Neural cell (in vitro differentiated cells): ENCODE results near the gene SF3B6. TPM values are rescaled to one million over a fixed set of nuclear protein-coding genes. Genes with fewer than 3 reads are reported as not detected.

ENCODE experiments used
- H2AFZ ChIP-seq: fragments of 200-600, 300-800 bp; sonication (generic), shearing (Covaris generic); 2 replicates; pipeline ENCODE4 v1.6.0; 2014; ENCODE audit warnings: low read depth, mild to moderate bottlenecking, antibody characterized with exemption, low read length, moderate library complexity
- H3F3A ChIP-seq: fragments of 200-600 bp; shearing (Covaris generic); 2 replicates; pipeline ENCODE4 v1.6.1; 2016; ENCODE audit warnings: mild to moderate bottlenecking, moderate library complexity, mixed read lengths, antibody characterized with exemption, low read length; ENCODE audit not compliant: insufficient read depth, poor library complexity, severe bottlenecking
- H3K27ac ChIP-seq: fragments of 200-600, 300-800 bp; sonication (generic), shearing (Covaris generic); 2 replicates; pipeline ENCODE4 v1.5.1; 2014; ENCODE audit warnings: mild to moderate bottlenecking, low read length, moderate library complexity
- H3K27me3 ChIP-seq: fragments of 300-800, 200-600 bp; sonication (generic), shearing (Covaris generic); 2 replicates; pipeline ENCODE4 v1.6.0; 2014; ENCODE audit warnings: mild to moderate bottlenecking, low read depth, low read length, moderate library complexity; ENCODE audit not compliant: insufficient read depth
- H3K36me3 ChIP-seq: fragments of 300-800, 200-600 bp; sonication (generic), shearing (Covaris generic); 2 replicates; pipeline ENCODE4 v1.5.1; 2014; ENCODE audit warnings: mild to moderate bottlenecking, antibody characterized with exemption, low read length, moderate library complexity; ENCODE audit not compliant: insufficient read depth
- H3K4me2 ChIP-seq: fragments of 300-800, 200-600 bp; sonication (generic), shearing (Covaris generic); 2 replicates; pipeline ENCODE4 v1.6.0; 2014; ENCODE audit warnings: mild to moderate bottlenecking, low read length
- H3K4me3 ChIP-seq: fragments of 300-800, 200-600 bp; sonication (generic), shearing (Covaris generic); 2 replicates; pipeline ENCODE4 v1.5.1; 2014; ENCODE audit warnings: mild to moderate bottlenecking, low read length, moderate library complexity
- H3K79me2 ChIP-seq: fragments of 200-600 bp; shearing (Covaris generic); replicated peaks from 2 replicates; pipeline ENCODE4 v1.6.0; 2014; ENCODE audit warnings: mild to moderate bottlenecking, low read length, moderate library complexity; ENCODE audit not compliant: insufficient read depth
- H3K9ac ChIP-seq: fragments of 300-800, 200-600 bp; sonication (generic), shearing (Covaris generic); 2 replicates; pipeline ENCODE4 v1.6.1; 2016; ENCODE audit warnings: mild to moderate bottlenecking, low read length, mixed read lengths
- H3K9me2 ChIP-seq: fragments of 200-600 bp; shearing (Covaris generic); 2 replicates; pipeline ENCODE4 v1.6.1; 2016; ENCODE audit warnings: mild to moderate bottlenecking, low read length, mixed read lengths; ENCODE audit not compliant: insufficient read depth
- H3K9me3 ChIP-seq: fragments of 200-600, 300-800 bp; sonication (generic), shearing (Covaris generic); 2 replicates; pipeline ENCODE4 v1.6.1; 2016; ENCODE audit warnings: mild to moderate bottlenecking, mixed run types, low read length, moderate library complexity, mixed read lengths
- H4K20me1 ChIP-seq: fragments of 200-600 bp; shearing (Covaris generic); 2 replicates; pipeline ENCODE4 v1.6.1; 2016; ENCODE audit warnings: mild to moderate bottlenecking, mixed run types; ENCODE audit not compliant: insufficient read depth
- CTCF ChIP-seq: fragments of 450-650 bp; IDR thresholded peaks from 2 replicates; pipeline ENCODE4 v1.5.1; 2014; ENCODE audit warnings: antibody characterized with exemption, mild to moderate bottlenecking, moderate library complexity; ENCODE audit not compliant: poor library complexity, severe bottlenecking
- EP300 ChIP-seq: fragments of 450-650 bp; conservative IDR thresholded peaks from 2 replicates; pipeline ENCODE4 v1.6.1; 2014; ENCODE audit warnings: antibody characterized with exemption, mild to moderate bottlenecking, moderate library complexity; ENCODE audit not compliant: poor library complexity, severe bottlenecking
- EZH2 ChIP-seq: fragments of 200-600, 300-800 bp; shearing (Covaris generic), sonication (generic); IDR thresholded peaks from 2 replicates; pipeline ENCODE4 v1.6.1; 2014; ENCODE audit warnings: antibody characterized with exemption, low read length, borderline replicate concordance, mild to moderate bottlenecking; ENCODE audit not compliant: insufficient read depth, poor library complexity, severe bottlenecking
- MXI1 ChIP-seq: fragments of 450-650 bp; conservative IDR thresholded peaks from 2 replicates; pipeline ENCODE4 v1.6.1; 2014; ENCODE audit warnings: antibody characterized with exemption, mild to moderate bottlenecking; ENCODE audit not compliant: poor library complexity, severe bottlenecking
- POLR2AphosphoS5 ChIP-seq: IDR thresholded peaks from 2 replicates; pipeline ENCODE4 v1.6.1; 2012
- SMC3 ChIP-seq: fragments of 450-650 bp; conservative IDR thresholded peaks from 2 replicates; pipeline ENCODE4 v1.6.1; 2014; ENCODE audit warnings: antibody characterized with exemption, mild to moderate bottlenecking, moderate library complexity; ENCODE audit not compliant: poor library complexity
- TAF1 ChIP-seq: IDR thresholded peaks from 2 replicates; pipeline ENCODE4 v1.6.1; 2012; ENCODE audit warnings: low read depth
- polyA plus RNA-seq: library from polyadenylated mRNA; depleted of rRNA; stranded (reverse); fragments of >200 nt; gene quantifications from 2 replicates; pipeline ENCODE4 v1.2.3, GENCODE V29; 2014
- TF ChIP-seq, protein P1 (sequence below): IDR thresholded peaks from 2 replicates; pipeline ENCODE4 v1.6.1; 2012; ENCODE audit warnings: borderline replicate concordance

SF3B6 gene
- polyA plus RNA-seq, 1 donor from 2014 or later: 442 TPM

- peak overlapping the region; percentile 83 for H2AFZ ChIP-seq
- no peaks in the 10 kb centered on the region for H3K27me3 ChIP-seq
- H3K4me3 ChIP-seq: peak overlapping the region; percentile 94
- no peaks in the 10 kb centered on the region for H3K9me3 ChIP-seq
- peak overlapping the region; percentile 79 for H3K4me2 ChIP-seq
- H3F3A ChIP-seq: no peaks in the 10 kb centered on the region
- H3K9me2 ChIP-seq: no peaks in the 10 kb centered on the region
- TF ChIP-seq CTCF: no peak
- TF ChIP-seq, protein P1, sequence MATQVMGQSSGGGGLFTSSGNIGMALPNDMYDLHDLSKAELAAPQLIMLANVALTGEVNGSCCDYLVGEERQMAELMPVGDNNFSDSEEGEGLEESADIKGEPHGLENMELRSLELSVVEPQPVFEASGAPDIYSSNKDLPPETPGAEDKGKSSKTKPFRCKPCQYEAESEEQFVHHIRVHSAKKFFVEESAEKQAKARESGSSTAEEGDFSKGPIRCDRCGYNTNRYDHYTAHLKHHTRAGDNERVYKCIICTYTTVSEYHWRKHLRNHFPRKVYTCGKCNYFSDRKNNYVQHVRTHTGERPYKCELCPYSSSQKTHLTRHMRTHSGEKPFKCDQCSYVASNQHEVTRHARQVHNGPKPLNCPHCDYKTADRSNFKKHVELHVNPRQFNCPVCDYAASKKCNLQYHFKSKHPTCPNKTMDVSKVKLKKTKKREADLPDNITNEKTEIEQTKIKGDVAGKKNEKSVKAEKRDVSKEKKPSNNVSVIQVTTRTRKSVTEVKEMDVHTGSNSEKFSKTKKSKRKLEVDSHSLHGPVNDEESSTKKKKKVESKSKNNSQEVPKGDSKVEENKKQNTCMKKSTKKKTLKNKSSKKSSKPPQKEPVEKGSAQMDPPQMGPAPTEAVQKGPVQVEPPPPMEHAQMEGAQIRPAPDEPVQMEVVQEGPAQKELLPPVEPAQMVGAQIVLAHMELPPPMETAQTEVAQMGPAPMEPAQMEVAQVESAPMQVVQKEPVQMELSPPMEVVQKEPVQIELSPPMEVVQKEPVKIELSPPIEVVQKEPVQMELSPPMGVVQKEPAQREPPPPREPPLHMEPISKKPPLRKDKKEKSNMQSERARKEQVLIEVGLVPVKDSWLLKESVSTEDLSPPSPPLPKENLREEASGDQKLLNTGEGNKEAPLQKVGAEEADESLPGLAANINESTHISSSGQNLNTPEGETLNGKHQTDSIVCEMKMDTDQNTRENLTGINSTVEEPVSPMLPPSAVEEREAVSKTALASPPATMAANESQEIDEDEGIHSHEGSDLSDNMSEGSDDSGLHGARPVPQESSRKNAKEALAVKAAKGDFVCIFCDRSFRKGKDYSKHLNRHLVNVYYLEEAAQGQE: no peak
- TF ChIP-seq TAF1: no peak
- TF ChIP-seq SMC3: no peak
- TF ChIP-seq MXI1: no peak
- TF ChIP-seq POLR2AphosphoS5: no peak
- TF ChIP-seq EZH2: no peak
- no peaks in the 10 kb centered on the region for H4K20me1 ChIP-seq
- peak overlapping the region; percentile 84 for H3K9ac ChIP-seq
- no peaks in the 10 kb centered on the region for H3K36me3 ChIP-seq
- H3K79me2 ChIP-seq: peaks cover 9% of the 10 kb centered on the region
- peak overlapping the region; percentile 24 for H3K27ac ChIP-seq
Observed at GRCh38 chr2:24050041-24050979, 25.8 kb downstream of the SF3B6 start.

GRCh38 chr2:24049485-24050021 lies 26.6 kb downstream of the SF3B6 start, which contains the start of gene FKBP1B:
Gene FKBP1B, plus strand, starts transcription at chr2:24049741. Its CDS starts 109 bp downstream, at chr2:24049850.
- peak within 1 kb of the TSS; percentile 79 for H3K4me2 ChIP-seq
- peak within 1 kb of the TSS; percentile 83 for H2AFZ ChIP-seq
- H3K27ac ChIP-seq: peak within 1 kb of the TSS; percentile 24
- H3K79me2 ChIP-seq: peaks cover 9% of the 10 kb centered on the region
- H4K20me1 ChIP-seq: no peaks in the 10 kb centered on the region
- no peaks in the 10 kb centered on the region for H3K27me3 ChIP-seq
- peak within 1 kb of the TSS; percentile 94 for H3K4me3 ChIP-seq
- no peaks in the 10 kb centered on the region for H3K36me3 ChIP-seq
- peak within 1 kb of the TSS; percentile 84 for H3K9ac ChIP-seq
- H3F3A ChIP-seq: no peaks in the 10 kb centered on the region
- no peaks in the 10 kb centered on the region for H3K9me2 ChIP-seq
- TF ChIP-seq EZH2 (no peak), EP300 (no peak), CTCF (no peak), SMC3 (peak; percentile 6), MXI1 (peak; percentile 43), TAF1 (peak; percentile 41), POLR2AphosphoS5 (peak; percentile 66)
- TF ChIP-seq, protein P1: no peak
- H3K9me3 ChIP-seq: no peaks in the 10 kb centered on the region
